ENCODE results near the gene MYO3A. TPM values are rescaled to one million over a fixed set of nuclear protein-coding genes. Genes with fewer than 3 reads are reported as not detected.

The MYO3A gene, protein sequence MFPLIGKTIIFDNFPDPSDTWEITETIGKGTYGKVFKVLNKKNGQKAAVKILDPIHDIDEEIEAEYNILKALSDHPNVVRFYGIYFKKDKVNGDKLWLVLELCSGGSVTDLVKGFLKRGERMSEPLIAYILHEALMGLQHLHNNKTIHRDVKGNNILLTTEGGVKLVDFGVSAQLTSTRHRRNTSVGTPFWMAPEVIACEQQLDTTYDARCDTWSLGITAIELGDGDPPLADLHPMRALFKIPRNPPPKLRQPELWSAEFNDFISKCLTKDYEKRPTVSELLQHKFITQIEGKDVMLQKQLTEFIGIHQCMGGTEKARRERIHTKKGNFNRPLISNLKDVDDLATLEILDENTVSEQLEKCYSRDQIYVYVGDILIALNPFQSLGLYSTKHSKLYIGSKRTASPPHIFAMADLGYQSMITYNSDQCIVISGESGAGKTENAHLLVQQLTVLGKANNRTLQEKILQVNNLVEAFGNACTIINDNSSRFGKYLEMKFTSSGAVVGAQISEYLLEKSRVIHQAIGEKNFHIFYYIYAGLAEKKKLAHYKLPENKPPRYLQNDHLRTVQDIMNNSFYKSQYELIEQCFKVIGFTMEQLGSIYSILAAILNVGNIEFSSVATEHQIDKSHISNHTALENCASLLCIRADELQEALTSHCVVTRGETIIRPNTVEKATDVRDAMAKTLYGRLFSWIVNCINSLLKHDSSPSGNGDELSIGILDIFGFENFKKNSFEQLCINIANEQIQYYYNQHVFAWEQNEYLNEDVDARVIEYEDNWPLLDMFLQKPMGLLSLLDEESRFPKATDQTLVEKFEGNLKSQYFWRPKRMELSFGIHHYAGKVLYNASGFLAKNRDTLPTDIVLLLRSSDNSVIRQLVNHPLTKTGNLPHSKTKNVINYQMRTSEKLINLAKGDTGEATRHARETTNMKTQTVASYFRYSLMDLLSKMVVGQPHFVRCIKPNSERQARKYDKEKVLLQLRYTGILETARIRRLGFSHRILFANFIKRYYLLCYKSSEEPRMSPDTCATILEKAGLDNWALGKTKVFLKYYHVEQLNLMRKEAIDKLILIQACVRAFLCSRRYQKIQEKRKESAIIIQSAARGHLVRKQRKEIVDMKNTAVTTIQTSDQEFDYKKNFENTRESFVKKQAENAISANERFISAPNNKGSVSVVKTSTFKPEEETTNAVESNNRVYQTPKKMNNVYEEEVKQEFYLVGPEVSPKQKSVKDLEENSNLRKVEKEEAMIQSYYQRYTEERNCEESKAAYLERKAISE (N-terminal part only)
- total RNA-seq (7.0 TPM), polyA plus RNA-seq (0.09 TPM)

DNA sequence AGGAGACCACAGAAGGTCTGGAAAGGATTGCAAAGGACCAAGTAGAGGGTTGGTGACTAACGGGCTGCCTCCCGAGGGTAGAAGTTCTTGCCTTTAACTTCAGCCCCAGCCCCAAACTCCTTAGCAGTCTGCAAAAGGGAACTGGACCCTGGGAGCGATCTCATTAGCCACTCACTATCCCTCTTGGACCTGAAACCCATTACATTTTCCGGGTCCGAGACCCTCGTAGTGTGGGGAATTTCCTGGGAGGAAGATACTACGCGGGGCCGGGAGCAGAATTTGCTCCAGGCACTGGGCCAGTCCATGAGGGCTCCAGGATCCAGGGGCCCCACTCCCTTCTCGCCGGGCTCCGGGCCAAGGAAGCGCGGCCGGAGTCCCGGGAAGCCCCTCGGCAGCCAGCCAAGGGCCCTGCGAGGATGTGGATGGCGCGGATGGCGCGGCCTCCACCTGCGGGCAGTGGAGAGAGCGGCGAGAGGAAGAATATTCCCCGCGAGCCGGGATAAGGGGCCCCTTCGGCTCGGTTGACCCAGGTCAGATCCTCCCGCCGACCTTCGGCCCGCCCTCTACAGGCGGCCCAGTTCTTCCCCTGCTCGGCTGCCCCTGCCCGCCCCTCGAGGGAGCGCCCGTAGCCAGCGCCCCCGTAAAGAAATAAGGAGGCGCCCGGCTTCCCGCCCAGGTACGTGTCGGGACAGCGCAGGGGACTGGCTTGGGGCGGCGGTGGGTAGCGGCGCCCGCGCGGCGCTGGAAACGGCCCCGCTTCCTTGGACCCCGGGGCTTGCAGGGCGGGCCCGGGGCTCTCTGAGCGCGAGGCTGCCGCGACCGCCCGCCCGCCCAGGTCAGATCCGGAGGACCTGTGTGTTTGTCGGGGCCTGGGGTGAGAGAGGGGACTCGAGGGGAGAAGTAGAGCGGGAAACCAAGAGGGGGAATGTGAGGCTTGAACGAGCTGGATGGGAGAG is at the start of gene MYO3A:
TSS of gene MYO3A (plus strand) at position 577 of the 956 bp plus-strand sequence. CDS start 17,882 bp downstream, outside the sequence.
- Histone ChIP-seq H3K4me1 (ENCODE audit: insufficient read depth) (peaks cover 2% of the 10 kb centered on the region), H3K36me3 (ENCODE audit: insufficient read depth) (no peaks in the 10 kb centered on the region), H3K27ac (ENCODE audit: low read depth) (no peak within 1 kb of the TSS), H3K4me3 (ENCODE audit: low read depth, low read length) (peak within 1 kb of the TSS; percentile 35)
- WGBS, result 3% methylated on average over 73 of the region's 73 CpGs
- no peak for DNase-seq (ENCODE audit: extremely low spot score)

DNA sequence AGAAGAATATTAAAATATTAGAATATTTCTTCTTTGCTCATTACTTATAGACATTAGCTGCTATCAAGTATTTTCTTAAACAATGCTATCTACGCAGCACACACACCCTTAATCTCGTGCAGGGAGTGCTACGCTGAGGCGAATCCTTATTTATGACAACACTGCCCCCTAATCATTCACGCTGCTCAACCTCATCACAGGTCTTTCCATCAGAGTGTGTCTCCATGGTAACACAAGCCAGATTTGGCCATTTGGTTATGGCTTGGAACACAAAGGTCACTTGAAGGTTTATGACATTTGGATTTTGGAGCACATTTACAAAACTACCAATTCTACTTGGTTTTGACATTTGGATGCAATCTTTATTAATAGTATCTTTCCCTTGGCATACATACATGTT is 45.4 kb upstream of the MYO3A start:
- no peak overlapping the region for H3K4me3 ChIP-seq (ENCODE audit: low read depth, low read length)
- DNase-seq (ENCODE audit: extremely low spot score), result no peak
- 29% methylated on average over 5 of the region's 5 CpGs for WGBS
- no peaks in the 10 kb centered on the region for H3K36me3 ChIP-seq (ENCODE audit: insufficient read depth)
- H3K4me1 ChIP-seq (ENCODE audit: insufficient read depth), result no peaks in the 10 kb centered on the region
- H3K27ac ChIP-seq (ENCODE audit: low read depth), result no peak overlapping the region

DNA sequence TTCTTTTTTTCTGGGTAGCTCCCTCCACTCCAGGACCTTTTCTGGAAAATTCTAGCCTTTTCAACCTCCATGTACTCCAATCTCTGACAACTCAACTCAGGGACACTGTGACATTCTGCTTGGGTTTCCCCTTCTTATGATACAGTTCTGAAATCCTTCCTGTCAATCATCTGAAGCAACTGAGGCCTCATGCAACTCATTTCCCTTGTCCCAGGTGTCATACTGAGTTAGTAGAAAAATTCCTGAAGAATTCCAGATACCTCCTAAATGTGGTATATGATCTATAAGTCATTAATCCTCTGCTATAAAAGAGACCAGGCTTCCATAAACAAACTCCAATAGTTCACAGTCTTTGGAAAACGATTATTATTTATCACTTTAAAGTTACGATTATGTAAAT is 43.0 kb upstream of the MYO3A start:
- no peak for DNase-seq (ENCODE audit: extremely low spot score)
- no peak overlapping the region for H3K27ac ChIP-seq (ENCODE audit: low read depth)
- no peaks in the 10 kb centered on the region for H3K4me1 ChIP-seq (ENCODE audit: insufficient read depth)
- no peak overlapping the region for H3K4me3 ChIP-seq (ENCODE audit: low read depth, low read length)
- WGBS, result 53% methylated on average over 2 of the region's 2 CpGs
- H3K36me3 ChIP-seq (ENCODE audit: insufficient read depth), result no peaks in the 10 kb centered on the region

DNA sequence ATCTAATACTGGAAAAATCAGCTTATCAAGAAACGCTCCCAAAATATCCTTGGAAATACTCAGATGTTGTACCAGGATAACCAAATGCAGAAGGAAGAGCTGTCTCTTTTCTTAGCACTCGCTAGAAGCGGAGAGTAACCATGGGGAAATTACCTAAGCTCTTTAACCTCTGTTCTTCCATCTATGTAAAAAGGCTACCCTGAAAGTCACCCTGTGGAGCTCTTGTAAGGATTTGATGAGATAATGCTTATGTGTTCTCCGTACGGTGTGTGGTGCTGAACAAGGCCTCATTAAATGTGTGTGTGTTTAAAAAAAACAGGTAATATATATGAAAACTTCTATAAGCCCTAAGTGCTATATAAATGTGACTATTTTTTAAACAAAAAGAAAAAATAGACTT is 38.2 kb upstream of the MYO3A start:
- no peak for DNase-seq (ENCODE audit: extremely low spot score)
- 72% methylated on average over 5 of the region's 5 CpGs for WGBS
- Histone ChIP-seq H3K4me3 (ENCODE audit: low read depth, low read length) (no peak overlapping the region), H3K4me1 (ENCODE audit: insufficient read depth) (no peaks in the 10 kb centered on the region), H3K27ac (ENCODE audit: low read depth) (no peak overlapping the region), H3K36me3 (ENCODE audit: insufficient read depth) (no peaks in the 10 kb centered on the region)

DNA sequence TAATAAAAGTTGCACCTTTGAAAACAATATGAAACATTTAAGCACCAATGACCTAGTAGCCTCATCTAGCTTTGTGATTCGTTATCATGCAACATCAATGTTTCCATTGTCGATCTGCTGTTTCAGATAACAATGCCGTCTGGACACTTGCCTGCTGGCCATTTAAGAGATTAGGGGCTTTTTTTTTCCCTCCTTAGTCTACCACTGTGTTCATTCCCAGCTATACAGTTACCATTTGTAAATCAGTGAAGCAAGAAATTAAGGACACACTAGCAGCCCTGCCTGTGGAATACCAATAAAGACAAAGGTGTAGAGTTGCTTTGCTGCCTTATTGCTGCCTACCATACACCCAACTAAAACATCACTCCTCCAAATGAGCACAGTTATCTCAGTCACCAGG is 37.6 kb upstream of the MYO3A start:
- no peak for DNase-seq (ENCODE audit: extremely low spot score)
- H3K4me1 ChIP-seq (ENCODE audit: insufficient read depth), result no peaks in the 10 kb centered on the region
- H3K36me3 ChIP-seq (ENCODE audit: insufficient read depth), result no peaks in the 10 kb centered on the region
- no peak overlapping the region for H3K27ac ChIP-seq (ENCODE audit: low read depth)
- no peak overlapping the region for H3K4me3 ChIP-seq (ENCODE audit: low read depth, low read length)
- 39% methylated on average over 3 of the region's 3 CpGs for WGBS

DNA sequence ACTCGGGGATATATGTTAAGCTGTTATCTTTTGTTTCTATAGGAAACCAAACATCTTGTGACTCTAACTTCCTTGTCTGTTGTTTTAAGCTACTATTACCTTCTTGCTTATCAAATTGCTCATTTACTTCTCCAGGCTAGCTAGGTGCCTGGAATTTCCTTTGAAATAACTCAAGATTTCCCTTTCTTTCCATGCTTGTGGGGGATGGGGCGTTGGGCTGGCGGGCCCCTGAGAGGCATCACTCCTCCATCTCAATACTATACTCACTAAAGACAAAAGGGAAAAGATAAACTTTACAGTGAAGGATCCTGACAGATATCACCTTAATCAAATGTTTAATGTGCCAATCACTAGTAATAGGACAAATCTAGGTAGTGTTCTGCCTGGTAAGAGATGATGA is 34.7 kb upstream of the MYO3A start:
- Histone ChIP-seq H3K36me3 (ENCODE audit: insufficient read depth) (no peaks in the 10 kb centered on the region), H3K27ac (ENCODE audit: low read depth) (no peak overlapping the region), H3K4me1 (ENCODE audit: insufficient read depth) (no peaks in the 10 kb centered on the region), H3K4me3 (ENCODE audit: low read depth, low read length) (no peak overlapping the region)
- DNase-seq (ENCODE audit: extremely low spot score), result no peak
- WGBS, result 71% methylated on average over 3 of the region's 3 CpGs

DNA sequence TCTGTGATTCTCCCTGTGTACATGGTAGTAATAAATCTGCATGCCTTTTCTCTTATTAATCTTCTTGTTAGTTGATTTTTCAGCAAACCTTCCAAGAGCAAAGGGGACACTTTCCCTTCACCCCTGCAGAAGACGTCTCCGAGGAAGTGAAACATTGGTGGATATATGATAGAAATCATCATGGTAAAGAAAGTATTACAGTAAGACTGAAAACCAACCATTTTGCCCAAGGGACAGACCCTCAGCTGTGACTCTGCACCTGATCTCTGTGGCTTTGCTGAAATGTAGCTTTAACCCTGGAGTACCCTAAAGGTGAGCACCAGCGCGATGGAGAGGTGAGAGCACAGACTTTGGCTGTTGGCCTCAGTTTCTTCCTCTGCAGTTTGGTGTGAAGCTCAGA is 32.8 kb upstream of the MYO3A start:
- no peak overlapping the region for H3K4me3 ChIP-seq (ENCODE audit: low read depth, low read length)
- WGBS, result 95% methylated on average over 4 of the region's 4 CpGs

DNA sequence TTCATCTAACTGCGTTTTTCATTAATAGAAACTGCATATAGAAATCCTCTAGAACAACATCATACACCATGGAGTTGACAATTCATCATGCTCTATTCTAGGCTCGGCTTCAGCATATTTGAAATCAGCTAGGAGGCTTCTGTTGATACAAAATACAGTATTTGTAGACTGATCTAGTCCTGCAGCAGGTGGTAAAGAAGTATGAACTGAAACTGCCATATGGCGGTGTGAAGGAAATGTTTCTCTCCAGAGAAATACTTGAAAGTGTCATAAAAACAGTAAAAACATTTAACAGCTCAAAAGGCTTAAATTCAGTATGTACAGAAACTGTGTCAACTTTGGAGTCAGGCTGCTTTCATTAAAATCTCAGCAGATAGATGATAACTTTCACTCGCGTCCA is 32.0 kb upstream of the MYO3A start:
- WGBS, result 79% methylated on average over 5 of the region's 5 CpGs
- H3K4me3 ChIP-seq (ENCODE audit: low read depth, low read length), result no peak overlapping the region
- H3K27ac ChIP-seq (ENCODE audit: low read depth), result no peak overlapping the region
- DNase-seq (ENCODE audit: extremely low spot score), result no peak
- H3K4me1 ChIP-seq (ENCODE audit: insufficient read depth), result no peaks in the 10 kb centered on the region
- H3K36me3 ChIP-seq (ENCODE audit: insufficient read depth), result no peaks in the 10 kb centered on the region

More for the DNA sequence above, 32.8 kb upstream of the MYO3A start:
- DNase-seq (ENCODE audit: extremely low spot score), result no peak
- no peak overlapping the region for H3K27ac ChIP-seq (ENCODE audit: low read depth)
- H3K36me3 ChIP-seq (ENCODE audit: insufficient read depth), result no peaks in the 10 kb centered on the region
- no peaks in the 10 kb centered on the region for H3K4me1 ChIP-seq (ENCODE audit: insufficient read depth)

DNA sequence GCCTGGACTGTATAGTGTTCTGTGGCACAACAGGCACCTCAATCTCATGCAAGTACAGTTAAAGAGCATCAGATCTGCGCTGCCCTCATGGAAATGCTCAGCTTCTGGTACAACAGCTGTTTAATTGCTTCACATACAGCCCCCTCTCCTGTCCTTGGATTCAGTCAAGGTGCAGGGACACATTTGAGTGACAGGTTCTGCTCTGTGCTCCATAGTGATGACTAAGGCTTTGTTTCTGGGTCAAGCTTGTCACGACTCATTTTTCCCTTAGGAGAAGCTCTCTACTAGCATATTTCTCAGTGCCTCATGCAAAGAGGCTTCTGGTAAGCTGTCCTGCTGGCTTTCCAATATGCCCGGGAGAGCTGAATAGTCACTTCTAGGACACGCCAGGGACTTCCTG is 26.8 kb upstream of the MYO3A start:
- Histone ChIP-seq H3K27ac (ENCODE audit: low read depth) (no peak overlapping the region), H3K36me3 (ENCODE audit: insufficient read depth) (no peaks in the 10 kb centered on the region), H3K4me3 (ENCODE audit: low read depth, low read length) (no peak overlapping the region), H3K4me1 (ENCODE audit: insufficient read depth) (no peaks in the 10 kb centered on the region)
- 77% methylated on average over 4 of the region's 4 CpGs for WGBS
- no peak for DNase-seq (ENCODE audit: extremely low spot score)

DNA sequence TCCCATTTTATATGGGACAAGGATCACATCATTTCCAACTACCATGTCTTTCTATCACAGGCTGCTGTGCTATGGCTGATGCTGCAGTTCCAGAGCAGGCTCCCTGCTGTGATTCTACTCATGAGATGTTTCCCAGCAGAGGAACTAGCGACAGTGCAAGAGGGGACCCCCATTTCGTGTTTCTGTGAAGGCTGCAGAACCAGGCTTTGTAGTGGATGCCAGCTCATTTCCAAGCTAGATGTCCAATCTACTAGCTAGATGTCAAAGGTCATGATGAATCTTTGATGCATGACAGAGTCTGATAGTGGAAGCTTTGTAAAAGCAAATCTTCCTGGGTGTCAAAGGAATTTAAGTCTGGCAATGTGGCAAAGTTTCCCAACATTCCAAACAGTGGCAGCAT is 21.2 kb upstream of the MYO3A start:
- WGBS, result 22% methylated on average over 2 of the region's 2 CpGs
- no peak overlapping the region for H3K27ac ChIP-seq (ENCODE audit: low read depth)
- H3K4me1 ChIP-seq (ENCODE audit: insufficient read depth), result no peaks in the 10 kb centered on the region
- H3K4me3 ChIP-seq (ENCODE audit: low read depth, low read length), result no peak overlapping the region
- H3K36me3 ChIP-seq (ENCODE audit: insufficient read depth), result no peaks in the 10 kb centered on the region
- DNase-seq (ENCODE audit: extremely low spot score), result no peak

DNA sequence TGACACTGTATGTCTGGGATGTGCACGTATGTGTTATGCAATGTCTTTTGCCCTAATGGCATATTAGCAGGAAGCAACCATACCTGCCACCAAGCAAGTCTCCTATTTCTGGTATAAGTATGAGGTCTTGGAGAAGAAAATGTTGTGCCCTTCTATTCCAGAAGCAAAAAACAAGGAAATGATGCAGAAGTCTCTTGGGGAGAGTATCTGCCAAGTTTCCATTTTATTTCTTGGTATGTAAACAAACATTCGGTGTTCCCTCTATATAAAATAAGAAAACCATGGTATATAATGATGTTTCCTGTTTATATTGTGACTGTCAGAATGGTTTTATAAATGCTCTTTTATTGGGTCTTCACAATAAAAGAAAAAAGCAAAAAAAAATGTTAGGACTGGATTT is 19.3 kb upstream of the MYO3A start:
- H3K4me3 ChIP-seq (ENCODE audit: low read depth, low read length), result no peak overlapping the region
- WGBS, result 21% methylated on average over 2 of the region's 2 CpGs
- no peak for DNase-seq (ENCODE audit: extremely low spot score)

DNA sequence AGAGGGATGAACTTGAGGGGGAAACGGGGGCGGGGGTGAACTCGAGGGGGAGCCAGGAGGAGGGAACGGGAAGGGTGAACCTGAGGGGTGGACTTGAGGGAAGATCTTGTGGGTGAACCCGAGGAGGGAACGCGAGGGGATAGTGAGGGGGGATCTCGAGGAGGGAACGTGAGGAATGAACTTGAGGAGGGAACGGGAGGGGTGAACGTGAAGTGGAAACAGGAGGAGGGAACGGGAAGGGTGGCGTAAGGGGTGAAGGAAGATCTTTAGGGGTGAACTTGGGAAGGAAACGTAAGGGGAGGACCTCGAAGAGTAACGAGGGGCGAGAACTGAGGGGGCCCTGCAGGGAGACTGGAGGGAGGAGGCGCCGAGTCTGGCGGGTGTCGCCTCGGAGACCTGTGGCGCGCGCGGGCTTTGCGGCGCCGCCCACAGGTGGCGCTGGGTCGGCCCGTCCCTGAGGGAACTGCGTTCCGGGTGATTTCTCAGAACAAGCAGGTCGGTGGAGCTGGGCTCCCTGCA is 651 bp downstream of the MYO3A start:
- WGBS, result under 1% methylated on average over 35 of the region's 35 CpGs
- Histone ChIP-seq H3K4me1 (ENCODE audit: insufficient read depth) (peaks cover 2% of the 10 kb centered on the region), H3K36me3 (ENCODE audit: insufficient read depth) (no peaks in the 10 kb centered on the region), H3K27ac (ENCODE audit: low read depth) (no peak overlapping the region), H3K4me3 (ENCODE audit: low read depth, low read length) (peak overlapping the region; percentile 35)
- DNase-seq (ENCODE audit: extremely low spot score), result no peak

More for the DNA sequence above, 19.3 kb upstream of the MYO3A start:
- Histone ChIP-seq H3K36me3 (ENCODE audit: insufficient read depth) (no peaks in the 10 kb centered on the region), H3K4me1 (ENCODE audit: insufficient read depth) (no peaks in the 10 kb centered on the region), H3K27ac (ENCODE audit: low read depth) (no peak overlapping the region)

Measured in urinary bladder (tissue), 4 donors.